Calu3 (cell line): Measurements from ENCODE around the gene MARS2. TPM values are rescaled to one million over a fixed set of nuclear protein-coding genes. Genes with fewer than 3 reads are reported as not detected.
"Not testable (repeated sequence)": the region's sequence is repeated elsewhere in the genome, so short reads cannot be mapped to it uniquely, and the experiment has no call there.

Source experiments
- BruUV-seq: library from RNA; stranded (reverse); fragments of 400-500 nt; replicated peaks from 2 replicates; lab custom pipeline; 2021; lab: Mats Ljungman, UMichigan
- CTCF ChIA-PET: fragments of 300-600 bp; sonication (Branson Sonifier 250); formaldehyde crosslinking; loops from one replicate; lab custom pipeline; 2022; ENCODE audit warnings: antibody characterized with exemption; lab: Charles Lee
- DNase-seq: peaks from one replicate; pipeline ENCODE4 v3.0.0; 2022
- H3K27ac Mint-ChIP-seq: one replicate; pipeline ENCODE4 v1.8.0; 2022; ENCODE audit warnings: mixed read lengths; ENCODE audit not compliant: unreplicated experiment
- H3K27me3 Mint-ChIP-seq: one replicate; pipeline ENCODE4 v1.8.0; 2022; ENCODE audit warnings: mixed read lengths; ENCODE audit not compliant: unreplicated experiment
- H3K36me3 Mint-ChIP-seq: one replicate; pipeline ENCODE4 v1.8.0; 2022; ENCODE audit warnings: mild to moderate bottlenecking, moderate library complexity, mixed read lengths; ENCODE audit not compliant: insufficient read depth, unreplicated experiment
- H3K4me1 Mint-ChIP-seq: one replicate; pipeline ENCODE4 v1.8.0; 2022; ENCODE audit warnings: mild to moderate bottlenecking, low read depth, mixed read lengths; ENCODE audit not compliant: unreplicated experiment
- H3K4me3 Mint-ChIP-seq: one replicate; pipeline ENCODE4 v1.8.0; 2022; ENCODE audit warnings: mild to moderate bottlenecking, low read depth, moderate library complexity, mixed read lengths; ENCODE audit not compliant: unreplicated experiment
- H3K9me3 Mint-ChIP-seq: one replicate; pipeline ENCODE4 v1.8.0; 2022; ENCODE audit warnings: low read depth, mixed read lengths; ENCODE audit not compliant: unreplicated experiment
- CTCF ChIP-seq: fragments of 200-600 bp; IDR thresholded peaks from one replicate; pipeline ENCODE4 v1.8.0; 2022; ENCODE audit warnings: antibody characterized with exemption; ENCODE audit not compliant: unreplicated experiment
- intact Hi-C: fragments of 100-400 bp; cut with micrococcal nuclease; formaldehyde crosslinking; loops from one replicate; pipeline ENCODE4 v1.10.0; 2022; ENCODE audit not compliant: unreplicated experiment
- total RNA-seq: library from RNA; stranded (reverse); gene quantifications from 2 replicates; pipeline ENCODE4 v1.2.3, GENCODE V29; 2022

MARS2 gene
- total RNA-seq, 1 experiment from 2014 or later, result 16.9 TPM

- CTCF ChIA-PET, result no interaction called here
- no peak overlapping the region for H3K4me3 Mint-ChIP-seq
- no peak overlapping the region for H3K27ac Mint-ChIP-seq
- DNase-seq, result no peak
- intact Hi-C loops, result no loop called here
- H3K36me3 Mint-ChIP-seq, result no peaks in the 10 kb centered on the region
- no peaks in the 10 kb centered on the region for H3K4me1 Mint-ChIP-seq
- H3K27me3 Mint-ChIP-seq, result no peaks in the 10 kb centered on the region
- TF ChIP-seq CTCF, result no peak
- no peaks in the 10 kb centered on the region for H3K9me3 Mint-ChIP-seq
- BruUV-seq, result no TSS peak
These were observed 29.4 kb upstream of the MARS2 start for GRCh38 chr2:197675711-197676188.

DNA sequence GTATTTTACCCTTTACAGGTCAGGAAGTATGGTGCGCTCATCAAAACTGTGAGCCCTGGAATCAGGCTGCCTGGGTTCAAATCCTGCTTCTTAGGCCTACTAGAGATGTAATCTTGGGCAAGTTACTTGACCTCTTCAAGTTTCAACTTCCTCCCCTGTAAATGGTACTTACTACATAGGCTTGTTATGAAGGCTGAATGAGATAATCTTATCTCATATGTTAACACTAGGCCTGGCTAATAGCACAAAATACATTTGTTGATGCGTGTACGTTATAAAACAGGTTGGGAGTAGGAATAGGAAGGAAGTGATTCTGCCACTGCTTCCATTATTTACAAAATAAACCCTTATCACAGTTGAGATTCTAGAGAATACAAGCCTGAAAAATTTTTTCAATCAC lies 28.1 kb upstream of the MARS2 start:
- CTCF ChIA-PET, result no interaction called here

GRCh38 chr2:197677483-197677882 lies 27.7 kb upstream of the MARS2 start:
- BruUV-seq, result no TSS peak
- CTCF ChIA-PET, result no interaction called here
- DNase-seq, result no peak
- H3K4me3 Mint-ChIP-seq, result no peak overlapping the region
- no peaks in the 10 kb centered on the region for H3K27me3 Mint-ChIP-seq
- H3K4me1 Mint-ChIP-seq, result no peaks in the 10 kb centered on the region
- intact Hi-C loops, result no loop called here
- no peaks in the 10 kb centered on the region for H3K9me3 Mint-ChIP-seq
- no peaks in the 10 kb centered on the region for H3K36me3 Mint-ChIP-seq
- no peak for TF ChIP-seq CTCF
- no peak overlapping the region for H3K27ac Mint-ChIP-seq

More for the DNA sequence above, 28.1 kb upstream of the MARS2 start:
- no peaks in the 10 kb centered on the region for H3K36me3 Mint-ChIP-seq
- H3K9me3 Mint-ChIP-seq, result no peaks in the 10 kb centered on the region
- no peaks in the 10 kb centered on the region for H3K4me1 Mint-ChIP-seq
- DNase-seq, result no peak
- H3K27ac Mint-ChIP-seq, result no peak overlapping the region
- intact Hi-C loops, result no loop called here
- no peaks in the 10 kb centered on the region for H3K27me3 Mint-ChIP-seq
- TF ChIP-seq CTCF, result no peak
- H3K4me3 Mint-ChIP-seq, result no peak overlapping the region
- BruUV-seq, result no TSS peak

- H3K27me3 Mint-ChIP-seq, H3K4me1 Mint-ChIP-seq, DNase-seq, H3K4me3 Mint-ChIP-seq, H3K27ac Mint-ChIP-seq, BruUV-seq, intact Hi-C loops, CTCF ChIA-PET, H3K36me3 Mint-ChIP-seq: not testable (repeated sequence)
- H3K9me3 Mint-ChIP-seq, result peaks cover 11% of the 10 kb centered on the region
These were observed 10.0 kb upstream of the MARS2 start for GRCh38 chr2:197695206-197695605.

DNA sequence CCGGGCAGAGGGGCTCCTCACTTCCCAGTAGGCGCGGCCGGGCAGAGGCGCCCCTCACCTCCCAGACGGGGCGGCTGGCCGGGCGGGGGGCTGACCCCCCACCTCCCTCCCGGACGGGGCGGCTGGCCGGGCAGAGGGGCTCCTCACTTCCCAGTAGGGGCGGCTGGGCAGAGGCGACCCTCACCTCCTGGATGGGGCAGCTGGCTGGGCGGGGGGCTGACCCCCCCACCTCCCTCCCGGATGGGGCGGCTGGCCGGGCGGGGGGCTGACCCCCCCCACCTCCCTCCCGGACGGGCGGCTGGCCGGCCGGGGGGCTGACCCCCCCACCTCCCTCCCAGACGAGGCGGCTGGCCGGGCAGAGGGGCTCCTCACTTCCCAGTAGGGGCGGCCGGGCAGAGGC lies 9.2 kb upstream of the MARS2 start:
- H3K27ac Mint-ChIP-seq, H3K4me3 Mint-ChIP-seq, DNase-seq, H3K36me3 Mint-ChIP-seq, H3K4me1 Mint-ChIP-seq, H3K27me3 Mint-ChIP-seq, H3K9me3 Mint-ChIP-seq, intact Hi-C loops, CTCF ChIA-PET, BruUV-seq: not testable (repeated sequence)

DNA sequence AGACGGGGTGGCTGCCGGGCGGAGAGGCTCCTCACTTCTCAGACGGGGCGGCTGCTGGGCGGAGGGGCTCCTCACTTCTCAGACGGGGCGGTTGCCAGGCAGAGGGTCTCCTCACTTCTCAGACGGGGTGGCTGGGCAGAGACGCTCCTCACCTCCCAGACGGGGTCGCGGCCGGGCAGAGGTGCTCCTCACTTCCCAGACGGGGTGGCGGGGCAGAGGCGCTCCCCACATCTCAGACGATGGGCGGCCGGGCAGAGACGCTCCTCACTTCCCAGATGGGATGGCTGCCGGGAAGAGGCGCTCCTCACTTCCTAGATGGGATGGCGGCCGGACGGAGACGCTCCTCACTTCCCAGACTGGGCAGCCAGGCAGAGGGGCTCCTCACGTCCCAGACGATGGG lies 8.6 kb upstream of the MARS2 start:
- H3K4me3 Mint-ChIP-seq, H3K27ac Mint-ChIP-seq, CTCF ChIA-PET, BruUV-seq, H3K9me3 Mint-ChIP-seq, DNase-seq, intact Hi-C loops, H3K36me3 Mint-ChIP-seq, H3K4me1 Mint-ChIP-seq, H3K27me3 Mint-ChIP-seq: not testable (repeated sequence)

GRCh38 chr2:197699724-197700123 lies 5.4 kb upstream of the MARS2 start:
- CTCF ChIA-PET, H3K27ac Mint-ChIP-seq, intact Hi-C loops, DNase-seq, H3K27me3 Mint-ChIP-seq, H3K36me3 Mint-ChIP-seq, H3K9me3 Mint-ChIP-seq, BruUV-seq, H3K4me3 Mint-ChIP-seq: not testable (repeated sequence)
- H3K4me1 Mint-ChIP-seq, result peaks cover 13% of the 10 kb centered on the region
